Left ventricle myocardium superior (tissue), 1 donor: ENCODE measurements around the gene ARSG. TPM values are rescaled to one million over a fixed set of nuclear protein-coding genes. Genes with fewer than 3 reads are reported as not detected.
A peak's percentile ranks its signal among the peaks of the same experiment; 100 is the strongest.
"Not testable (repeated sequence)": the region's sequence is repeated elsewhere in the genome, so short reads cannot be mapped to it uniquely, and the experiment has no call there.

Experiments
- ATAC-seq: fragments of 200-7000 bp; cut with Tn5 transposase; one replicate; pipeline ENCODE4 v1.9.1; 2020; ENCODE audit warnings: mild to moderate bottlenecking, moderate library complexity
- DNase-seq: peaks from one replicate; pipeline ENCODE4 v3.0.0-alpha.2; 2020
- intact Hi-C: fragments of 100-400 bp; cut with micrococcal nuclease; formaldehyde crosslinking; loops from one replicate; pipeline ENCODE4 v1.11.0; 2022
- long read RNA-seq: library from polyadenylated mRNA; unstranded; transcript quantifications from one replicate; pipeline ENCODE4 v2.0.0, GENCODE V29; 2021
- total RNA-seq: library from RNA; stranded (reverse); fragmentation: NEBNext Ultra II Directional; extraction: Animal tissue kit (Norgen Biotek cat#: 25700); gene quantifications from one replicate; pipeline ENCODE4 v1.2.1, GENCODE V29; 2021
- donor health status: DM: no; HTN: yes; CAD: no; lungs with severe emphysema.

The ARSG gene
- total RNA-seq = 3.3 TPM
- long read RNA-seq, full-length matches to known transcripts = 2 of 11 reads
- long read RNA-seq, partial matches to known transcripts = 8 of 11 reads
- long read RNA-seq, other reads (novel, unspliced or antisense) = 1 of 11 reads

DNA sequence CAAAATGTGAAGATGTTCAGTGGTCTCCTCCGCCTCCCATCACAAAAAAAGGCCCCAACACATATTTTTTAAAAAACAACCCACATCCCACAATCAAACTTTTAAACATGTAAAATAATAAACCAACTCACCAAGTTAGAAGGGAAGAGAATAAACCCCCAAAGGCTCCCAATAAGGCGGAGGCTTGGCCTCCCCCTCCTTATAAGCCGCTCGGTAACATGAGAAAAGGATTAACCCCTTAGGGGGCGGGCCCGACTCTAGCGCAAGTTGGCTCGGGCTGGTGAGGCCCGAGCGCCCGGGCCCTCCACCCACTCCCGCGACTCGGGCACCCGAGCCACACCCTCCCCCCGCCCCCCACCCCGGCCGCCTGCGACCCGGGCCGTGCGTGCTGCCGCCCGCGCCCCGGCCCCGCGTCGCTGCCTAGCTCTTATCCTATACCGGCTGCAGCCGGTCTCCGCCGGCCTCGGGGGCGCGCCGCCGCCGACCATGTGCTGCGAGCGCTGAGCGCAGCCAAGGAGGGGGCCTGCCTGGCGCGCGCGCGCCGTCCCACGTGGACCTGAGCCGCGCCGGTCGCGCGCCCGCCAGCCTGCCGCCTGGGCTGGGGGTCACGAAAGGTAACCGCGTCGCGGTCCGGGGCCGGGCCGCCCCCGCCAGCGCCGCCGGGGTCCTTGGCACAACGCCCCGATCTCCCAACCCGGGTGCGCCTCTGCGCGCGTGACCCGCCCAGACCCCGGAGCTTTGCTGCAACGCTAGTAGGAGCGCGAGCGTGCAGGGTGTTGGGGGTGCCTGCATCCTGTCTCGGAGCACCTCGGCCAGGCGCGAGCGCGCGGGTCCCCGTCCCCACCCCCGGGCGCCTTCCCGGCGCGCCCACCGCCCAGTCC is at the start of gene ARSG, which contains the start of gene SLC16A6:
ARSG (plus strand) TSS at position 541 of the 881 bp plus-strand sequence. CDS start 15,999 bp downstream, outside the sequence.
SLC16A6 (minus strand) TSS at position 173 of the 881 bp plus-strand sequence. CDS start 12,807 bp downstream, outside the sequence.
- peak; percentile 71 for ATAC-seq
- intact Hi-C loops = no loop called here

DNA sequence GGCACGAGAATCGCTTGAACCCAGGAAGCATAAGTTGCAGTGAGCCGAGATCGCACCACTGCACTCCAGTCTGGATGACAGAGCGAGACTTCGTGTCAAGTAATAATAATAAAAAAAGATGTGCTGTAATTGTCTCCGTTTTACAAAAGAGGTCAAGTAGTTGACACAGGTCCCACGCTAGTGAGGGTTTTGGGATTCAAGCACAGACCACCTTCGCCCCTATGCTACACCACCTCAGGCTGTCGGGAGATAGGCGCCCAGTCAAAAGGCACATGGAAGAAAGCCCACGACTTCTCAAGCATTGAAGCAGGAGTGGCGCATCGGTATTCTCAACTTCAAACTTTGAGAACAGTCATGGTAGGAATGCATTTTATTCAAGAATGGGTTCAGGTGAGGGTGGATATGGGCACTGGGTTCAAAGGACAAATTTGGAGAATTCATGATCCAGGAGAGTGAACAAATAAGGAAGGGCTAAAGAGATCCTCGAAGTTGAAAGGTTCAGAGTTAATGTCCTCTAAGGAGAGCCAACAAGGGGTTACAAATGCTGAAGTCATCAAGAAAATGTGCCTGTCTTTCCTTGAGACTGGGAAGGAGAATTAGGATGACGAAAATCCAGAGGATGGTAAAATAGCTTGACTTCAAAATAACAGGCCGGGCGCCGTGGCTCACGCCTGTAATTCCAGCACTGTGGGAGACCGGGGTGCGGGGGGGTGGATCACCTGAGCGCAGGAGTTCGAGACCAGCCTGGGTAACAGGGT is 44.8 kb upstream of the ARSG start:
- DNase-seq = peak; percentile 39
- intact Hi-C loops = no loop called here
- ATAC-seq = no peak

More for the DNA sequence above, at the start of gene ARSG, which contains the start of gene SLC16A6:
- peak; percentile 73 for DNase-seq

GRCh38 chr17:68247445-68248198 is 43.7 kb upstream of the ARSG start, which contains the start of gene AMZ2:
TSS of gene AMZ2 (plus strand) at chr17:68248043. CDS start at chr17:68250188, 2,145 bp downstream.
- DNase-seq = peak; percentile 98
- intact Hi-C loops = no loop called here
- peak; percentile 99 for ATAC-seq

- peak; percentile 59 for ATAC-seq
- intact Hi-C loops = no loop called here
- DNase-seq = no peak
These were observed 43.0 kb upstream of the ARSG start for GRCh38 chr17:68248199-68248825.

- DNase-seq (no peak), ATAC-seq (no peak)
- intact Hi-C loops = no loop called here
These were observed 42.4 kb upstream of the ARSG start for GRCh38 chr17:68248891-68249290.

GRCh38 chr17:68249354-68249765 is 41.9 kb upstream of the ARSG start:
- intact Hi-C loops = no loop called here
- no peak for ATAC-seq

GRCh38 chr17:68253426-68253825 is 37.9 kb upstream of the ARSG start:
- ATAC-seq, DNase-seq, intact Hi-C loops: not testable (repeated sequence)

More at GRCh38 chr17:68249354-68249765, 41.9 kb upstream of the ARSG start:
- DNase-seq = no peak

GRCh38 chr17:68255151-68255550 is 36.1 kb upstream of the ARSG start:
- DNase-seq (no peak), ATAC-seq (no peak)
- intact Hi-C loops = no loop called here

- intact Hi-C loops = no loop called here
- DNase-seq = no peak
- no peak for ATAC-seq
These were observed 35.4 kb upstream of the ARSG start for GRCh38 chr17:68255731-68256538.

GRCh38 chr17:68256701-68257100 is 34.6 kb upstream of the ARSG start:
- DNase-seq, intact Hi-C loops, ATAC-seq: not testable (repeated sequence)

- ATAC-seq (no peak), DNase-seq (no peak)
- intact Hi-C loops = no loop called here
These were observed 33.4 kb upstream of the ARSG start for GRCh38 chr17:68257934-68258333.

- DNase-seq (peak; percentile 79), ATAC-seq (peak; percentile 91)
- intact Hi-C loops = not testable (repeated sequence)
These were observed 32.2 kb upstream of the ARSG start for GRCh38 chr17:68258890-68259647.

DNA sequence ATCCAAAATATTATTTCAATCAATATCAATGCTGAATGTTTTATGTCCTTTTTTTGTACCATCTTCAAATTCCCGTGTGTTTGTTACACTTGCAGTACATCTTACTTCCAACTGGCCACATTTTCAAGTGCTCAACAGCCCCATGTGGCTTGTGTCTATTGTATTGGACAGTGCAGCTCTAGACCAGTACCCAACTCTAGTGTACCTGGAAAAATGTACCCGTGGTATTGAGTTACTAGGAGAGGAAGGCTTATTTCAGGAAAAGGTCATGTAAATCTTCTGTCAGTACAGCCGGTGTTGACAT is 31.7 kb upstream of the ARSG start:
- intact Hi-C loops, DNase-seq, ATAC-seq: not testable (repeated sequence)

- intact Hi-C loops = loop anchor here (10.0 kb wide), 1 partner anchor 175 kb away; no protein-coding TSS in a partner anchor
- DNase-seq (no peak), ATAC-seq (no peak)
These were observed 31.1 kb upstream of the ARSG start for GRCh38 chr17:68260051-68260762.

DNA sequence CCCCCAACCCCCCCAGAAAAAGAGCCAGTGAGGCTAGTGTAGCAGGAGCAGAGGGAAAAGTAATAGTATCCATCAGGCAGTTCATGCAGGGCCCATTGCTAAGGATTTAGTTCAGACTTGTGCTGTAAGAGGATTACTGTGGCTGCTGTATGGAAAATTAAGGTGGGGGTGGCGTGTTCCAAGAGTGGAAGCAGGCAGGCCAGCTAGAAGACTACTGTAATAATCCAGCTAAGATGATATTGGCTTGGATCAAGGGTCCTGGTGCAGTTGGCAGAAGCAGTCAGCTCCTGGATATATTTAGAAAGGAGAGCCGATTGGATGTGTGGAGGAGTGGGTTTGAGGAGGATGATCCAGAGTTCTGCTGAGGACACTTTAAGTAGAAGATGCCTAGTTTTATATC is 28.8 kb upstream of the ARSG start:
- ATAC-seq = peak; percentile 61
- not testable (repeated sequence) for DNase-seq
- intact Hi-C loops = loop anchor here (2.0 to 10.0 kb wide), 2 partner anchors 172 to 200 kb away; no protein-coding TSS in a partner anchor

DNA sequence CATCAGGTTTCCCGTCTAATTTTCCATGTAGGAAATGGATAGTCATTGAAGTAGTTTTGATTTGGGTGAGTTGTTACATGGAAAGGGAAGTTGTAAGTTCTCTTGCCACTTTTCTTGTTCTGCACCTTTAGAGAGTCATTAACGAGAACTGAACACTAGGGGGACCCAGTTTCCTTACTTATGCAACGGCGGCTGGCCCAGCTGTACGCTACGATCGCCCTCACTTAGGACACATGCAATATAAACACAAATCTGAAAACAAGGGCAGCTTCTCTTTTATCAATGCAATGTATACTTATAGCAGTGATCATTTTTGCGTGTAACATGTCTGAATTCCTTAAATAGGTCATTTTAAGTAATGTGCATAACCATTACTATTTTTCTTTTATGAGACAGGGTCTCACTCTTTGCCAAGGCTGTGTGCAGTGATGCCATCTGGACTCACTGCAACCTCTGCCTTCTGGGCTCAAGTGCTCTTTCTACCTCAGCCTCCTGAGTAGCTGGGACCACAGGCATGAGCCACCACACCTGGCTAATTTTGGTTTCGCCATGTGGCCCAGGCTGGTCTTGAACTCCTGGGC is 28.1 kb upstream of the ARSG start:
- ATAC-seq = peak; percentile 80
- intact Hi-C loops = loop anchor here (2.0 to 10.0 kb wide), 2 partner anchors 172 to 200 kb away; no protein-coding TSS in a partner anchor

More for the DNA sequence above, 28.1 kb upstream of the ARSG start:
- not testable (repeated sequence) for DNase-seq
